HUES64 (cell line): Measurements from ENCODE around the gene DRGX.
A peak's percentile ranks its signal among the peaks of the same experiment; 100 is the strongest.

Source experiments
- H3K27ac ChIP-seq: 2 replicates; pipeline ENCODE4 v1.7.0; 2013; ENCODE audit warnings: low read depth, low read length, inconsistent platforms
- H3K27me3 ChIP-seq: 2 replicates; pipeline ENCODE4 v1.6.1; 2013; ENCODE audit warnings: mild to moderate bottlenecking, low read length; ENCODE audit not compliant: insufficient read depth
- H3K36me3 ChIP-seq: 2 replicates; pipeline ENCODE4 v1.6.1; 2013; ENCODE audit warnings: mild to moderate bottlenecking, low read length; ENCODE audit not compliant: insufficient read depth
- H3K4me1 ChIP-seq: 2 replicates; pipeline ENCODE4 v1.6.1; 2013; ENCODE audit warnings: mild to moderate bottlenecking, low read length, moderate library complexity; ENCODE audit not compliant: insufficient read depth
- H3K4me3 ChIP-seq: 2 replicates; pipeline ENCODE4 v1.5.1; 2013; ENCODE audit warnings: mild to moderate bottlenecking, low read length, moderate library complexity
- H3K9ac ChIP-seq: 2 replicates; pipeline ENCODE4 v1.6.1; 2013; ENCODE audit warnings: mild to moderate bottlenecking, low read depth, low read length
- H3K9me3 ChIP-seq: 2 replicates; pipeline ENCODE4 v1.6.1; 2013; ENCODE audit warnings: low read depth, low read length; ENCODE audit not compliant: insufficient read depth
- WGBS: fragments of 150-250, 120-280 bp; methylation state at CpG from one replicate; pipeline ENCODE4 v1.1.7; 2013; ENCODE audit warnings: missing lambda C conversion rate; 5-methylcytosine and 5-hydroxymethylcytosine counted together

DRGX gene

DNA sequence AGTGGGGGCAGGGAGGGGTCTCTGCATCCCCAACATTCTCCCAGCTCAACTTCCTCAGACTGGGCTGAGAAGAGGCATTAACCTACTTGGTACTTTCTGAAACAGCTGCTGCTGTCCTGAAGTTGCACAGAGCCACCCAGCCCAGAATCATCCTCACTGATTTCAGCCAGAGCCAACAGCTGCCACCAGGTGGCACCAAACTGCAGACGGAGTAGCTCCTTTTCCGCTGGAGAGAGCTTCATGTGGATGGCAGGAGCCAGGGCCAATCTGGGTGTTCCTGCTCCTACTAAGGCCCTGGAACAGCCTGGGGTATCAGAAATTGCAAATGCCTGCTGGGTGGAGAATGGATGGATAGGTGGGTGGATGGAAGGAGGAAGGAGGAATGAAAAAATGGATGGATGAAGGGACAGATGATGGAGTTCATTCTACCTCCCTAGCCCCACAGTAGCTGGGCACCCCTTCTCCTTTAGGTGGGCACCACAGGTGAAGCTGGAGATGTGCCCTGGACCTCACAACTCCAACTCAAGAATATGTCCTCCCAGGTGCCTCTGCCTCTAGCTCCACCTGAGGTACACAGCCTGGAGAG is 11.8 kb upstream of the DRGX start:
- H3K4me3 ChIP-seq: no peak overlapping the region
- no peaks in the 10 kb centered on the region for H3K9me3 ChIP-seq
- H3K36me3 ChIP-seq: no peaks in the 10 kb centered on the region
- no peak overlapping the region for H3K9ac ChIP-seq
- peaks cover 12% of the 10 kb centered on the region for H3K27me3 ChIP-seq
- no peak overlapping the region for H3K27ac ChIP-seq
- WGBS: 2% methylated on average over 2 of the region's 2 CpGs
- 0 out of 2 replicates have a peak, but pooled peaks cover 3% of the 10 kb centered on the region for H3K4me1 ChIP-seq

- Histone ChIP-seq H3K27me3 (peaks cover 17% of the 10 kb centered on the region), H3K9ac (no peak overlapping the region), H3K9me3 (no peaks in the 10 kb centered on the region), H3K27ac (no peak overlapping the region), H3K4me1 (0 out of 2 replicates have a peak, but pooled peaks cover 3% of the 10 kb centered on the region), H3K36me3 (no peaks in the 10 kb centered on the region), H3K4me3 (no peak overlapping the region)
- WGBS: 91% methylated on average over 5 of the region's 5 CpGs
These were observed 11.3 kb upstream of the DRGX start for GRCh38 chr10:49407151-49407550.

GRCh38 chr10:49404321-49404878 is 8.5 kb upstream of the DRGX start:
- H3K36me3 ChIP-seq: no peaks in the 10 kb centered on the region
- no peak overlapping the region for H3K27ac ChIP-seq
- no peaks in the 10 kb centered on the region for H3K9me3 ChIP-seq
- H3K4me3 ChIP-seq: no peak overlapping the region
- H3K9ac ChIP-seq: no peak overlapping the region
- H3K4me1 ChIP-seq: 0 out of 2 replicates have a peak, but pooled peaks cover 3% of the 10 kb centered on the region
- 88% methylated on average over 8 of the region's 8 CpGs for WGBS
- H3K27me3 ChIP-seq: peaks cover 44% of the 10 kb centered on the region

DNA sequence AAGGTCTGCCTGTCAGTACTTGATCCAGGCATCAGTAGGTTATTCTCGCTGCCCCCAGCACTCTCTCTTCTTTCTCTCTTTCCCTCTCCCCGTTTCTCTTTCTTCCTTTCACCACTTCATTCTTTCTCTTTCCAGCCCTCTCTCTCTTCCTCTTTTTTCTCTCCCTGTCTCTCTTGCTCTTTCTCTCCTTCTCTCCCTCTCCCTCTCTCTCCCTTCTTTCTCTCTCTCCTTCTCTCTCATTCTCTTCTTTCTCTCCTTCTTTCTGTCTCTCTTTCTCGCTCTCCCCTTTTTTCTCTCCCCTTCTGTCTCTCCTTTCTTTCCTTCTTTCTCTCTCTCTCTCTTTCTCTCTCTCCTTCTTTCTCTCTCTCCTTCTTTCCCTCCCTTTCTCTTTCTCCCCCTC is 7.5 kb upstream of the DRGX start:
- Histone ChIP-seq H3K36me3 (no peaks in the 10 kb centered on the region), H3K9ac (no peak overlapping the region), H3K9me3 (no peaks in the 10 kb centered on the region), H3K4me3 (no peak overlapping the region), H3K27ac (no peak overlapping the region), H3K27me3 (peaks cover 54% of the 10 kb centered on the region), H3K4me1 (peaks cover 8% of the 10 kb centered on the region)
- 70% methylated on average over 3 of the region's 3 CpGs for WGBS

GRCh38 chr10:49400365-49400764 is 4.5 kb upstream of the DRGX start:
- Histone ChIP-seq H3K4me1 (peaks cover 9% of the 10 kb centered on the region), H3K4me3 (no peak overlapping the region), H3K9ac (no peak overlapping the region), H3K9me3 (no peaks in the 10 kb centered on the region), H3K27ac (no peak overlapping the region), H3K36me3 (no peaks in the 10 kb centered on the region), H3K27me3 (peaks cover 84% of the 10 kb centered on the region)
- WGBS: 56% methylated on average over 1 of the region's 2 CpGs

DNA sequence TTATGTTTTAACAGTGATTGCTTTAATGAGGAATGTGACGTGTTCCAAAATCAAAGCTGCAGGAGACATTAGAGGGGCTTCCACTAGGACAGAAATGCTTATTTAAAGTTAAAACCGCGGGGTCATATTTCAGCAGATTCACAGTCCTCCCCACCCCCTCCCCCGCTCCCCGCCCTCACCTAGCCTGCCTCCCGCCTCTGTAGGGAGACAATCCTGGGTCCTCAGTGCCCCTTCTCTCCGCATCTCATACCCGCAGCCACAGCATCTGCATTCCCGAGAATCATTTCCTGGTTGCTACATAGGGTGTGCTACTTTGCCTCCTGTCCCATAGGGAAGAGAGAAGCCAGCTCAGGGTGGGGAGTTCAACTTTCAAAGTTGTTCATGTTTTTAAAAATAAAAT is 3.1 kb upstream of the DRGX start:
- Histone ChIP-seq H3K9me3 (no peaks in the 10 kb centered on the region), H3K4me1 (peaks cover 9% of the 10 kb centered on the region), H3K27ac (no peak overlapping the region), H3K27me3 (peaks cover 97% of the 10 kb centered on the region), H3K9ac (no peak overlapping the region), H3K36me3 (no peaks in the 10 kb centered on the region), H3K4me3 (peak overlapping the region; percentile 48)
- WGBS: 5% methylated on average over 9 of the region's 9 CpGs

DNA sequence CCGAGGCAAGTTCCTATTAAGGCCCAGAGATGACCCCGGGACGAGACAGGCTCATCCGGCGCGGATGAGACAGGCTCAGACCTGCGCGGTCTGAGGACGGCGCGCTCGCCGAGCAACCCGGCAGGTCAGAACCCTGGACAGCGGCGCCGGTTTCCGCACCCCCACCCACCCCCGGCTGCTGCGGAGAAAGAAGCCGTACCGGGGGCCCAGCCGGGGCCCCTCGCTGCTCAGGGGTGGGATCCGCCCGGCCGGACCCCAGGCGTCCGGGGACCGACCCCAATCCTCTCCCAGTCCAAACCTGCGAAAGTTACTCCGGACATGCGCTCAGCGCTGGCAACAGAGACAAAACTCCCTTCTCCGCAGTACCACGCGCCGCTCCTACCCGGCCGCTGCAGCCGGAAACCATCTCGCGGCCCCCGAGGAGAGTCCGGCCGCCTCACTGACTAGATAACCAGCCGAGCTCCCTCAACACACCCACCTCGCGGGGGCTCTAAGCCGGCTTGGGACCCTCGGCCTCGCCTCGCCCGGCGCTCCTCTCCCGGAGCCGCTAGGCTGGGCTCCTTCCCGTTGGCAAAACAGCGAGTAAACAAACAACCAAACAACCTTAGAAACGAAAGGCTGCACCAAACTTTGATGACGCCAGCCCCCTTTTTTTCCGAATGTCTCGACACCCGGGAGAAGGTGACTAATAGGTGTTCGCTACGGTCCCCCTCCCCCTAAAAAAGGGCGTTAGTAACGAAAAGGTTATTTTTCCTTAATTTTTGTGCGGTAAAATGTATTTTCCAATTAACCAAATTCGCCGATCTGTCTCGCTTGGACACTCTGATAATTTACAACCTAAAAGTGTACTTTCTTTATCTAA is 2.3 kb upstream of the DRGX start:
- WGBS: 1% methylated on average over 72 of the region's 72 CpGs
- H3K4me3 ChIP-seq: peak overlapping the region; percentile 48
- H3K36me3 ChIP-seq: no peaks in the 10 kb centered on the region
- H3K9me3 ChIP-seq: no peaks in the 10 kb centered on the region
- H3K27me3 ChIP-seq: peaks cover 99% of the 10 kb centered on the region
- H3K27ac ChIP-seq: no peak overlapping the region
- H3K4me1 ChIP-seq: peaks cover 9% of the 10 kb centered on the region
- H3K9ac ChIP-seq: no peak overlapping the region

GRCh38 chr10:49397036-49397999 is 1.4 kb upstream of the DRGX start:
- 2% methylated on average over 60 of the region's 61 CpGs for WGBS
- Histone ChIP-seq H3K27me3 (peaks cover 99% of the 10 kb centered on the region), H3K4me1 (peaks cover 9% of the 10 kb centered on the region), H3K36me3 (no peaks in the 10 kb centered on the region), H3K9ac (no peak overlapping the region), H3K9me3 (no peaks in the 10 kb centered on the region), H3K4me3 (peak overlapping the region; percentile 48), H3K27ac (no peak overlapping the region)

DNA sequence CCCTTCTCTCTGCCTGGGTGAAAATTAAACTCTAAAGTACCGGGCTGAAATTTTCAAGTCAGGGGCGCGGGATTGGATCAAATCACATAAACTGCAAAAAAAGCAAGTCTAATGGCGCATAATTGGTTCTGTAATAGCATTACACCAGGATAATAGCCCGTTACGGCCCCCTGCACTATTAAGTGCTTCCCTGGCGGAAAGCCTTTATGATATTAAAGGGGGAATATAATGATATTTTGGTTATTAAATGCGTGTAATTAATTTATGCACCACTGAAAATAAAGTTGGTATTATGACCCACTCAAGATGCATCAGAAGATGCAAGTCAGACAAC is 744 bp upstream of the DRGX start:
- Histone ChIP-seq H3K27me3 (peaks cover 99% of the 10 kb centered on the region), H3K36me3 (no peaks in the 10 kb centered on the region), H3K4me1 (peaks cover 9% of the 10 kb centered on the region), H3K9me3 (no peaks in the 10 kb centered on the region), H3K9ac (no peak overlapping the region), H3K27ac (no peak overlapping the region), H3K4me3 (peak overlapping the region; percentile 48; the same call in 1 of the 2 replicates)
- 26% methylated on average over 8 of the region's 8 CpGs for WGBS

DNA sequence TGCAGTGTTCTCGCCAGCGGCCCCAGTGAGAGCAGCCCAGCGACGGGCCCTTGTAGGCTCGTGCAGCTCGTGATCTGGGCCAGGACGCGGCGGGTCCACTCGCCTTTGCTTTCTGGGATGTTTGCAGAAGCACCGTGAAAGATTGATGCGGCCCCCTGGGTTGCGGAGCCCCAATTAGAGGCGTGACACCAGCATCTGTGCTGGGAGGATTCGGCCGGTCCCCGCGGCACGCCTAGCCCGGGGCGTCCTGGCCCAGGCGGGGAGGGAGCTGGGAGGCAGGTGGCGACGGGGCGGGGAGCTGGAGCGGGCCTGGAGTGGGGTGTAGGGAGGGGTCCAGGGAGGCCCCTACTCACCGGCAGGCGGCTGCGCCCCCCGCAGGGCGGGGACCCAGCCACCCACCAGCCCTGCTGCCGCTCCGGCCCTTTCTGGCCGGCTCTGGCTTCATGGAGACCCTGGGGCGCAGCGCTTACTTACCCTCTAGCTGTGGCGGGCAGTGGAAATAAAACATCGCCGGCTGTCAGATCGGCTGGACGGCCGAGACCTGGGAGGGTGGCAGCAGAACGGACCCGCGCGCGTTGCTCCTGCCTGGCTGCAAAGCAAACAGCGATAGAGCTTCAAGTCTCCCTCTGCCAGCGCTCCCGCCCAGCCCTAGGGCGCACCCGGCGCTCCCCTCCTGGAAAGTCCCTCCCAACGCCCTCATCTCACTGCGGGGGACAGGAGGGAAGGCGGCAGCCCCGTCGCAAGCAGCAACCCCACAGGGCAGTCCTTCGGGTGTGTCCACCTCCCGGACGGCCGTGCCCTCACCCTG is 752 bp downstream of the DRGX start:
- H3K4me3 ChIP-seq: peak overlapping the region; percentile 49
- H3K4me1 ChIP-seq: peaks cover 9% of the 10 kb centered on the region
- peaks cover 100% of the 10 kb centered on the region for H3K27me3 ChIP-seq
- no peaks in the 10 kb centered on the region for H3K9me3 ChIP-seq
- WGBS: under 1% methylated on average over 62 of the region's 62 CpGs
- no peak overlapping the region for H3K27ac ChIP-seq
- no peaks in the 10 kb centered on the region for H3K36me3 ChIP-seq
- H3K9ac ChIP-seq: no peak overlapping the region
